OCI-LY7 (cell line): Measurements from ENCODE around the gene METTL24. TPM values are rescaled to one million over a fixed set of nuclear protein-coding genes. Genes with fewer than 3 reads are reported as not detected.

Experiments used
- BruUV-seq: library from RNA; stranded (reverse); fragments of 400-500 nt; replicated peaks from 2 replicates; lab custom pipeline; 2021; lab: Mats Ljungman, UMichigan
- CTCF ChIA-PET: fragments of 300-600 bp; sonication (Branson Sonifier 250); formaldehyde crosslinking; loops from one replicate; lab custom pipeline; 2022; ENCODE audit warnings: antibody characterized with exemption; ENCODE audit not compliant: unreplicated experiment; lab: Charles Lee
- POLR2A ChIA-PET: fragments of 300-600 bp; sonication (Branson Sonifier 250); formaldehyde crosslinking; loops from one replicate; lab custom pipeline; 2022; ENCODE audit warnings: antibody characterized with exemption; lab: Charles Lee
- DNase-seq: peaks from one replicate; pipeline ENCODE4 v3.0.0-alpha.2; 2015; ENCODE audit warnings: low spot score
- H2AFZ ChIP-seq: fragments of 200-600 bp; sonication (generic), shearing (Covaris generic); 2 replicates; pipeline ENCODE4 v1.6.1; 2014; ENCODE audit warnings: mild to moderate bottlenecking, antibody characterized with exemption, low read length, moderate library complexity
- H3K27ac ChIP-seq: fragments of 200-600 bp; sonication (generic); 2 replicates; pipeline ENCODE4 v1.5.1; 2014; ENCODE audit warnings: mixed run types, low read depth, mild to moderate bottlenecking, moderate library complexity, low read length, inconsistent platforms; ENCODE audit not compliant: poor library complexity, severe bottlenecking
- H3K36me3 ChIP-seq: fragments of 200-600 bp; sonication (generic); 2 replicates; pipeline ENCODE4 v1.6.1; 2014; ENCODE audit warnings: mild to moderate bottlenecking, antibody characterized with exemption, low read length, moderate library complexity, mixed read lengths; ENCODE audit not compliant: insufficient read depth
- H3K4me1 ChIP-seq: fragments of 200-600 bp; sonication (generic); 2 replicates; pipeline ENCODE4 v1.5.1; 2014; ENCODE audit warnings: mild to moderate bottlenecking, low read length; ENCODE audit not compliant: insufficient read depth, poor library complexity, severe bottlenecking
- H3K4me2 ChIP-seq: fragments of 200-600 bp; sonication (generic); 2 replicates; pipeline ENCODE4 v1.6.1; 2014; ENCODE audit warnings: mild to moderate bottlenecking, low read length
- H3K4me3 ChIP-seq: fragments of 200-600 bp; sonication (generic); 2 replicates; pipeline ENCODE4 v1.5.1; 2014; ENCODE audit warnings: mild to moderate bottlenecking, low read depth, low read length; ENCODE audit not compliant: poor library complexity, severe bottlenecking
- H3K79me2 ChIP-seq: fragments of 200-600 bp; sonication (generic); 2 replicates; pipeline ENCODE4 v1.6.1; 2016; ENCODE audit warnings: low read depth, mild to moderate bottlenecking, low read length, moderate library complexity, mixed read lengths; ENCODE audit not compliant: insufficient read depth
- H3K9me2 ChIP-seq: fragments of 200-600 bp; sonication (generic); 2 replicates; pipeline ENCODE4 v1.6.1; 2016; ENCODE audit warnings: mild to moderate bottlenecking, low read length, mixed read lengths; ENCODE audit not compliant: insufficient read depth
- H3K9me3 ChIP-seq: fragments of 200-600 bp; sonication (generic); 2 replicates; pipeline ENCODE4 v1.6.1; 2014; ENCODE audit warnings: mild to moderate bottlenecking, mixed run types, low read length, mixed read lengths
- H4K20me1 ChIP-seq: fragments of 200-600 bp; sonication (generic); 2 replicates; pipeline ENCODE4 v1.6.1; 2014; ENCODE audit warnings: mild to moderate bottlenecking, antibody characterized with exemption, low read length, moderate library complexity, mixed read lengths; ENCODE audit not compliant: insufficient read depth
- EZH2phosphoT487 ChIP-seq: fragments of 200-600 bp; sonication (generic); IDR thresholded peaks from 2 replicates; pipeline ENCODE4 v1.6.1; 2018; ENCODE audit warnings: low read depth, borderline replicate concordance, mild to moderate bottlenecking, mixed run types, antibody characterized with exemption, low read length, moderate library complexity, mixed read lengths
- intact Hi-C: fragments of 100-400 bp; cut with micrococcal nuclease; formaldehyde crosslinking; loops from one replicate; pipeline ENCODE4 v1.10.0; 2022; ENCODE audit not compliant: unreplicated experiment
- total RNA-seq, 2 experiments: library from RNA; depleted of rRNA in 1 of 2; stranded (reverse); fragments of >200 nt in 1 of 2; shearing (Covaris generic) in 1 of 2; gene quantifications; 2 replicates each; pipeline ENCODE4 v1.2.3, GENCODE V29; 2014 to 2022
- TF ChIP-seq, protein P1 (sequence below): fragments of 200-600 bp; sonication (generic); conservative IDR thresholded peaks from 2 replicates; pipeline ENCODE4 v1.5.1; 2014; ENCODE audit warnings: mild to moderate bottlenecking, antibody characterized with exemption, low read length, moderate library complexity, mixed read lengths

The METTL24 gene
- total RNA-seq, 2 experiments from 2014 or later = not detected

DNA sequence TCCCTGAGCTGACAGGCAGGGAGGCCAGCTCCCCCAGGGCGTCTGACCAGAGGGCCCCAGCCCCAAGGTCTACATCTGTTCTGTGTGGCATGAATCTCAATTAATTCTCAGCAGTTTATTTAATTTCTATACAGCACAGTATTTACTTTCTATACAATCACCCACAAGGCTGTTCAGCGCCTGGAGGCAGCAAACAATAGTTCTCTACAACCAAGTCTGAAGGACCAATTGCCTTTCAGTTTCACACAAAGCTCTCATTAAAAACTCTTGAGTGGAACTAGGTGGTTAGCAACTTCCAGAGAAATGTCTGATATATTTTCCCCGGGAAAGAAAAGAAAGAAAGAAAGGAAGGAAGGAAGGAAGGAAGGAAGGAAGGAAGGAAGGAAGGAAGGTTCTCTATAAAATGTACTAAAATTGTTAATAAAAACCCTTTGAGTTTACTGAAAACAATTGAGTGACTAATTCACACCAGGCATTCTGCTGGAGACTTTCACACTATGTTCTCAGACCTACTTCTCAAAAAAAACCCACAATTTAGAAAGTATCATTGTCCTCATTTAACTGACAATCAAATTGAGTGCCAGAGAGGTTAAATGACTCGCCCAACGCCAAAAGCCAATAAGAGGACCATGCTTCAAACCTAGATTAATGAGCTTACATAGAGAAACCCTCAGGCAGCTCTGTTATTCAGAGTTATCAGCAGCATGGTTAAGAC lies 62.5 kb downstream of the METTL24 start:
- no peaks in the 10 kb centered on the region for H3K9me3 ChIP-seq
- intact Hi-C loops = no loop called here
- BruUV-seq = no TSS peak
- H3K27ac ChIP-seq = no peak overlapping the region
- no peak for DNase-seq
- POLR2A ChIA-PET = interaction anchor here (1.0 to 1.2 kb wide), 2 partner anchors 15 to 24 kb away, joined by 3 to 7 read pairs; no protein-coding TSS in a partner anchor
- no peaks in the 10 kb centered on the region for H3K79me2 ChIP-seq
- no peak for TF ChIP-seq EZH2phosphoT487
- TF ChIP-seq, protein P1, sequence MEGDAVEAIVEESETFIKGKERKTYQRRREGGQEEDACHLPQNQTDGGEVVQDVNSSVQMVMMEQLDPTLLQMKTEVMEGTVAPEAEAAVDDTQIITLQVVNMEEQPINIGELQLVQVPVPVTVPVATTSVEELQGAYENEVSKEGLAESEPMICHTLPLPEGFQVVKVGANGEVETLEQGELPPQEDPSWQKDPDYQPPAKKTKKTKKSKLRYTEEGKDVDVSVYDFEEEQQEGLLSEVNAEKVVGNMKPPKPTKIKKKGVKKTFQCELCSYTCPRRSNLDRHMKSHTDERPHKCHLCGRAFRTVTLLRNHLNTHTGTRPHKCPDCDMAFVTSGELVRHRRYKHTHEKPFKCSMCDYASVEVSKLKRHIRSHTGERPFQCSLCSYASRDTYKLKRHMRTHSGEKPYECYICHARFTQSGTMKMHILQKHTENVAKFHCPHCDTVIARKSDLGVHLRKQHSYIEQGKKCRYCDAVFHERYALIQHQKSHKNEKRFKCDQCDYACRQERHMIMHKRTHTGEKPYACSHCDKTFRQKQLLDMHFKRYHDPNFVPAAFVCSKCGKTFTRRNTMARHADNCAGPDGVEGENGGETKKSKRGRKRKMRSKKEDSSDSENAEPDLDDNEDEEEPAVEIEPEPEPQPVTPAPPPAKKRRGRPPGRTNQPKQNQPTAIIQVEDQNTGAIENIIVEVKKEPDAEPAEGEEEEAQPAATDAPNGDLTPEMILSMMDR = no peak
- H3K4me3 ChIP-seq = no peak overlapping the region
- CTCF ChIA-PET = no interaction called here
- H3K4me2 ChIP-seq = no peak overlapping the region
- H3K36me3 ChIP-seq = no peaks in the 10 kb centered on the region
- H2AFZ ChIP-seq = no peak overlapping the region
- no peaks in the 10 kb centered on the region for H3K4me1 ChIP-seq
- H3K9me2 ChIP-seq = no peaks in the 10 kb centered on the region
- no peaks in the 10 kb centered on the region for H4K20me1 ChIP-seq

- no peak for TF ChIP-seq EZH2phosphoT487
- TF ChIP-seq, protein P1 = no peak
- Histone ChIP-seq H4K20me1 (no peaks in the 10 kb centered on the region), H3K9me3 (no peaks in the 10 kb centered on the region), H3K9me2 (no peaks in the 10 kb centered on the region), H2AFZ (no peak overlapping the region), H3K27ac (no peak overlapping the region), H3K36me3 (no peaks in the 10 kb centered on the region), H3K4me2 (no peak overlapping the region), H3K4me1 (no peaks in the 10 kb centered on the region), H3K79me2 (no peaks in the 10 kb centered on the region), H3K4me3 (no peak overlapping the region)
- CTCF ChIA-PET = no interaction called here
- DNase-seq = no peak
- intact Hi-C loops = no loop called here
- POLR2A ChIA-PET = interaction anchor here (0.6 kb wide), 1 partner anchor 24 kb away, joined by 3 read pairs; no protein-coding TSS in a partner anchor
- BruUV-seq = no TSS peak
Measured at GRCh38 chr6:110287462-110288341, 70.4 kb downstream of the METTL24 start.
